ENCODE results near the gene FGFR4. TPM values are rescaled to one million over a fixed set of nuclear protein-coding genes. Genes with fewer than 3 reads are reported as not detected.

The FGFR4 gene
- polyA plus RNA-seq, 6 donors from 2014 or later, result 0.39 to 0.58 TPM; not detected in 4

GRCh38 chr5:177067503-177067902, 19.2 kb upstream of the FGFR4 start:
- H3K27ac Mint-ChIP-seq, result peak overlapping the region in 3 of 6 donors; percentile 26 to 76 (median 72)
- H3K4me1 Mint-ChIP-seq, result peaks cover 26 to 33% (median 27%) of the 10 kb centered on the region in 3 donors

GRCh38 chr5:177070536-177071191, 16.1 kb upstream of the FGFR4 start:
- H3K36me3 Mint-ChIP-seq, result no peaks in the 10 kb centered on the region
- H3K4me1 Mint-ChIP-seq, result peaks cover 26 to 40% (median 26%) of the 10 kb centered on the region in 3 donors
- peak overlapping the region; percentile 55 to 92 (median 74) for H3K27ac Mint-ChIP-seq
- peak; percentile 25 for DNase-seq
- H3K27me3 Mint-ChIP-seq, result no peaks in the 10 kb centered on the region
- ATAC-seq (ENCODE audit: low read depth in 2 of 2), result peak; percentile 65 to 67
- no peaks in the 10 kb centered on the region for H3K9me3 Mint-ChIP-seq
- peak overlapping the region; percentile 44 to 85 (median 76) for H3K4me3 Mint-ChIP-seq

More at GRCh38 chr5:177067503-177067902, 19.2 kb upstream of the FGFR4 start:
- Mint-ChIP-seq H3K27me3 (no peaks in the 10 kb centered on the region), H3K4me3 (peak overlapping the region in 1 of 8 donors; percentile 12), H3K36me3 (peaks cover 0 to 7% of the 10 kb centered on the region in 2 donors), H3K9me3 (no peaks in the 10 kb centered on the region)
- DNase-seq, result no peak
- no peak for ATAC-seq (ENCODE audit: low read depth in 2 of 2)

- Mint-ChIP-seq H3K36me3 (no peaks in the 10 kb centered on the region), H3K9me3 (no peaks in the 10 kb centered on the region), H3K4me3 (peak overlapping the region; percentile 0 to 86 (median 79)), H3K27ac (peak overlapping the region; percentile 6 to 92 (median 61)), H3K27me3 (no peaks in the 10 kb centered on the region), H3K4me1 (peaks cover 20 to 40% (median 22%) of the 10 kb centered on the region in 3 donors)
- DNase-seq, result peak; percentile 77
- ATAC-seq (ENCODE audit: low read depth in 2 of 2), result peak; percentile 85 to 86
Observed at GRCh38 chr5:177071666-177072385, 14.9 kb upstream of the FGFR4 start.

GRCh38 chr5:177077335-177077734, 9.4 kb upstream of the FGFR4 start:
- ATAC-seq (ENCODE audit: low read depth in 2 of 2) (no peak), DNase-seq (no peak)
- Mint-ChIP-seq H3K9me3 (no peaks in the 10 kb centered on the region), H3K27me3 (no peaks in the 10 kb centered on the region), H3K36me3 (no peaks in the 10 kb centered on the region), H3K27ac (no peak overlapping the region), H3K4me1 (peaks cover 0 to 9% (median 0%) of the 10 kb centered on the region in 3 donors), H3K4me3 (no peak overlapping the region)

- no peak for DNase-seq
- Mint-ChIP-seq H3K36me3 (no peaks in the 10 kb centered on the region), H3K4me1 (peaks cover 0 to 8% (median 1%) of the 10 kb centered on the region in 3 donors), H3K27me3 (peaks cover 0 to 7% (median 5%) of the 10 kb centered on the region in 3 donors), H3K27ac (no peak overlapping the region), H3K4me3 (no peak overlapping the region), H3K9me3 (no peaks in the 10 kb centered on the region)
- ATAC-seq (ENCODE audit: low read depth in 2 of 2), result no peak
Observed at GRCh38 chr5:177079606-177080005, 7.1 kb upstream of the FGFR4 start.

- no peaks in the 10 kb centered on the region for H3K36me3 Mint-ChIP-seq
- ATAC-seq (ENCODE audit: low read depth in 2 of 2) (no peak), DNase-seq (no peak)
- no peaks in the 10 kb centered on the region for H3K9me3 Mint-ChIP-seq
- H3K4me1 Mint-ChIP-seq, result peaks cover 0 to 13% (median 8%) of the 10 kb centered on the region in 3 donors
- H3K27me3 Mint-ChIP-seq, result peaks cover 0 to 7% (median 5%) of the 10 kb centered on the region in 3 donors
- H3K27ac Mint-ChIP-seq, result no peak overlapping the region
- H3K4me3 Mint-ChIP-seq, result no peak overlapping the region
Observed at GRCh38 chr5:177080265-177080664, 6.5 kb upstream of the FGFR4 start.

- Mint-ChIP-seq H3K36me3 (no peaks in the 10 kb centered on the region), H3K4me3 (no peak overlapping the region), H3K27ac (no peak overlapping the region), H3K9me3 (no peaks in the 10 kb centered on the region), H3K4me1 (peaks cover 6 to 25% (median 19%) of the 10 kb centered on the region in 3 donors), H3K27me3 (peaks cover 0 to 7% (median 5%) of the 10 kb centered on the region in 3 donors)
- DNase-seq, result no peak
- ATAC-seq (ENCODE audit: low read depth in 2 of 2), result no peak
Observed at GRCh38 chr5:177081859-177082258, 4.9 kb upstream of the FGFR4 start.

- Mint-ChIP-seq H3K27me3 (peaks cover 5 to 8% (median 7%) of the 10 kb centered on the region in 3 donors), H3K36me3 (no peaks in the 10 kb centered on the region), H3K27ac (peak overlapping the region in 1 of 6 donors; percentile 8), H3K4me3 (no peak overlapping the region), H3K9me3 (no peaks in the 10 kb centered on the region), H3K4me1 (peaks cover 10 to 31% (median 21%) of the 10 kb centered on the region in 3 donors)
- no peak for DNase-seq
- no peak for ATAC-seq (ENCODE audit: low read depth in 2 of 2)
Observed at GRCh38 chr5:177083357-177083756, 3.4 kb upstream of the FGFR4 start.

GRCh38 chr5:177084175-177084574, 2.5 kb upstream of the FGFR4 start:
- Mint-ChIP-seq H3K4me1 (peaks cover 10 to 31% (median 21%) of the 10 kb centered on the region in 3 donors), H3K9me3 (no peaks in the 10 kb centered on the region), H3K27me3 (peaks cover 7 to 8% (median 8%) of the 10 kb centered on the region in 3 donors), H3K27ac (no peak overlapping the region), H3K36me3 (no peaks in the 10 kb centered on the region), H3K4me3 (no peak overlapping the region)
- DNase-seq (no peak), ATAC-seq (ENCODE audit: low read depth in 2 of 2) (no peak)

GRCh38 chr5:177085985-177086653, 596 bp upstream of the FGFR4 start:
- H3K4me1 Mint-ChIP-seq, result peaks cover 10 to 31% (median 21%) of the 10 kb centered on the region in 3 donors
- ATAC-seq (ENCODE audit: low read depth in 2 of 2) (no peak), DNase-seq (peak; percentile 6)
- no peaks in the 10 kb centered on the region for H3K9me3 Mint-ChIP-seq
- peaks cover 7 to 8% (median 8%) of the 10 kb centered on the region in 3 donors for H3K27me3 Mint-ChIP-seq
- peak overlapping the region; percentile 69 to 91 (median 78) for H3K4me3 Mint-ChIP-seq
- H3K27ac Mint-ChIP-seq, result peak overlapping the region in 3 of 6 donors; percentile 46 to 90 (median 75)
- H3K36me3 Mint-ChIP-seq, result no peaks in the 10 kb centered on the region

GRCh38 chr5:177087398-177088005, 787 bp downstream of the FGFR4 start:
- Mint-ChIP-seq H3K4me1 (peaks cover 10 to 31% (median 21%) of the 10 kb centered on the region in 3 donors), H3K9me3 (no peaks in the 10 kb centered on the region), H3K27me3 (peaks cover 7 to 8% (median 8%) of the 10 kb centered on the region in 3 donors), H3K4me3 (peak overlapping the region in 6 of 8 donors; percentile 32 to 75 (median 46)), H3K36me3 (no peaks in the 10 kb centered on the region), H3K27ac (no peak overlapping the region)
- DNase-seq (no peak), ATAC-seq (ENCODE audit: low read depth in 2 of 2) (no peak)

- Mint-ChIP-seq H3K27ac (no peak overlapping the region), H3K4me1 (peaks cover 10 to 24% (median 21%) of the 10 kb centered on the region in 3 donors), H3K27me3 (peaks cover under 1 to 8% (median 4%) of the 10 kb centered on the region in 3 donors), H3K4me3 (peak overlapping the region in 2 of 8 donors; percentile 21 to 71), H3K9me3 (no peaks in the 10 kb centered on the region), H3K36me3 (no peaks in the 10 kb centered on the region)
- ATAC-seq (ENCODE audit: low read depth in 2 of 2), result no peak
- DNase-seq, result no peak
Observed at GRCh38 chr5:177089127-177089526, 2.4 kb downstream of the FGFR4 start.

Data from naive B cell (primary cell).